Ovary (tissue), 9 donors: ENCODE data around the gene ZNF646. TPM values are rescaled to one million over a fixed set of nuclear protein-coding genes. Genes with fewer than 3 reads are reported as not detected.

ENCODE experiments used
- DNase-seq, 5 donors: peaks; one replicate each; pipeline ENCODE4 v3.0.0-alpha.2; 2019 to 2020
- H3K27ac ChIP-seq, 2 donors: fragments of 200-600 bp; one replicate each; pipeline versions ENCODE4 v1.5.1 to v1.8.0; 2019 to 2022
- H3K27me3 ChIP-seq: fragments of 200-600 bp; one replicate; pipeline ENCODE4 v1.8.0; 2022
- H3K36me3 ChIP-seq: fragments of 200-600 bp; sonication (generic); one replicate; pipeline ENCODE4 v1.5.1; 2019
- H3K4me1 ChIP-seq: one replicate; pipeline ENCODE4 v1.8.1; 2013; ENCODE audit warnings: mild to moderate bottlenecking, moderate library complexity; ENCODE audit not compliant: insufficient read depth
- H3K4me3 ChIP-seq: fragments of 200-600 bp; sonication (generic); one replicate; pipeline ENCODE4 v1.5.1; 2017
- H3K9me3 ChIP-seq, 2 donors: fragments of 200-600 bp in 1 of 2; sonication (generic) in 1 of 2; one replicate each; pipeline versions ENCODE4 v1.5.1 to v1.8.1; 2013 to 2019; ENCODE audit warnings: mild to moderate bottlenecking in 1 of 2, moderate library complexity in 1 of 2
- EP300 ChIP-seq: sonication (generic); formaldehyde crosslinking; IDR thresholded peaks from one replicate; pipeline ENCODE4 v1.6.1; 2017; ENCODE audit warnings: antibody characterized with exemption
- POLR2A ChIP-seq: fragments of 450-650 bp; IDR thresholded peaks from one replicate; pipeline ENCODE4 v1.6.1; 2017; ENCODE audit warnings: antibody characterized with exemption, mild to moderate bottlenecking, moderate library complexity
- WGBS, 3 donors: extraction: QIAGEN DNeasy Blood & Tissue Kit in 1 of 3; methylation state at CpG; one replicate each; pipeline versions ENCODE4 v1.1.5 to v1.1.7; 2013 to 2017; 5-methylcytosine and 5-hydroxymethylcytosine counted together
- intact Hi-C, 4 donors: fragments of 100-400 bp; cut with DNase I; formaldehyde crosslinking; loops; one replicate each; pipeline versions ENCODE4 v1.11.0 to v1.15.1; 2022 to 2023
- polyA plus RNA-seq, 2 donors: library from polyadenylated mRNA; stranded (reverse); fragments of 200-250 nt in 1 of 2; fragments of 350-450 nt in 1 of 2; fragmentation: Illumina TruSeq in 1 of 2; extraction: RNeasy Lipid Tissue Mini Kit (QIAGEN cat#74804) in 1 of 2; gene quantifications; one replicate each; pipeline ENCODE4 v1.2.3, GENCODE V29; 2013 to 2014
- total RNA-seq, 7 donors: library from RNA; depleted of rRNA in 2 of 7; stranded (reverse); fragments of >200 nt in 2 of 7; fragmentation: NEBNext Ultra II Directional in 3 of 7; extraction: Animal tissue kit (Norgen Biotek cat#: 25700) in 3 of 7; gene quantifications; one replicate each; pipeline versions ENCODE4 v1.1.0 to v1.2.4, GENCODE V29; 2016 to 2023
- TF ChIP-seq, protein P1 (sequence below), 3 donors: fragments of 450-650 bp in 2 of 3; fragments of 200-600 bp in 1 of 3; IDR thresholded peaks; one replicate each; pipeline versions ENCODE4 v1.5.1 to v1.8.0; 2016 to 2022; ENCODE audit warnings: antibody characterized with exemption in 3 of 3, mild to moderate bottlenecking in 1 of 3
- donor health status: DM: no; HTN: no; CAD: no; lungs with moderate emphysema.
- donor health status: DM: no; HTN: no; CAD: no.
- donor health status: Bipolar disorder and iron deficiency.
- donor health status: DM: yes; HTN: yes; CAD: no.
- donor health status: DM: no; HTN: no; CAD: no.
- donor health status: DM: yes; HTN: yes; CAD: no.

Gene ZNF646
- total and polyA plus RNA-seq, 9 donors: 2.3 to 16.3 (median 14.6) TPM

DNA sequence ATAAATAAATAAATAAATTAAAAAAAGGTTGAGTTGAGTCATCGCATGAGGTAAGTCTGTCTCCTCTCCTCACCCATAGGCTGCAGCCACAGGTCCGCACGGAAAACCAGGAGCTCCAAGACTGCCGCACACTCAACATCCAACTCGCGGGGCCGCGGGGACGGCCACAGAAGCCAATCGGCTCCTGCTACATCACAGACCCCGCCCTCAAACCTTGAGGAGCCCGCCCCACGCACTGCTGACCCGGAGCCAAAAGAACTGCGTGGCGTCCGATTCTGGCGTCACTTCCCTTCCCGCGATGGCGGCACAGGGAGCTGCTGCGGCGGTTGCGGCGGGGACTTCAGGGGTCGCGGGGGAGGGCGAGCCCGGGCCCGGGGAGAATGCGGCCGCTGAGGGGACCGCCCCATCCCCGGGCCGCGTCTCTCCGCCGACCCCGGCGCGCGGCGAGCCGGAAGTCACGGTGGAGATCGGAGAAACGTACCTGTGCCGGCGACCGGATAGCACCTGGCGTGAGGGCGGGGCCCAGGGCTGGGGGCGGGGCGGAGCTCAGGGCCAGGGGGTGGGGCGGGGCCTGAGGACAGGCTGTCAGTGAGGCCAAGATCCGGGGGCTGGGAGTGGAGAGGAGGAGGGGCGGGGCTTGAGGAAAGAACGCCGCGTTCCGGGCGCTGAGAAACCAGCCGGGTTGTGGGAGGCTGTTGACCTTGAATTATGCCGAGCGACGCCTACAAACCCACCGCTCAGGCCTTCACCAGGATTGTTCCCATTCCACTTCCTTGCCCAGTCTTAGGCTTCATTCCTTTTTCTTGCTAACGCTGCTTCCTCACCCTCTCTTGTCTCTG is 43.4 kb downstream of the ZNF646 start, which contains the start of gene KAT8:
Gene KAT8, plus strand, starts transcription at position 281 of the 839 bp plus-strand sequence. Its CDS starts 18 bp downstream, at position 299.
- Histone ChIP-seq H3K4me3 (peak within 1 kb of the TSS; percentile 97), H3K27ac (peak within 1 kb of the TSS; percentile 88 to 97), H3K9me3 (no peaks in the 10 kb centered on the region), H3K36me3 (no peaks in the 10 kb centered on the region), H3K4me1 (peaks cover 9% of the 10 kb centered on the region), H3K27me3 (no peaks in the 10 kb centered on the region)
- peak; percentile 99 for TF ChIP-seq POLR2A
- TF ChIP-seq, protein P1, sequence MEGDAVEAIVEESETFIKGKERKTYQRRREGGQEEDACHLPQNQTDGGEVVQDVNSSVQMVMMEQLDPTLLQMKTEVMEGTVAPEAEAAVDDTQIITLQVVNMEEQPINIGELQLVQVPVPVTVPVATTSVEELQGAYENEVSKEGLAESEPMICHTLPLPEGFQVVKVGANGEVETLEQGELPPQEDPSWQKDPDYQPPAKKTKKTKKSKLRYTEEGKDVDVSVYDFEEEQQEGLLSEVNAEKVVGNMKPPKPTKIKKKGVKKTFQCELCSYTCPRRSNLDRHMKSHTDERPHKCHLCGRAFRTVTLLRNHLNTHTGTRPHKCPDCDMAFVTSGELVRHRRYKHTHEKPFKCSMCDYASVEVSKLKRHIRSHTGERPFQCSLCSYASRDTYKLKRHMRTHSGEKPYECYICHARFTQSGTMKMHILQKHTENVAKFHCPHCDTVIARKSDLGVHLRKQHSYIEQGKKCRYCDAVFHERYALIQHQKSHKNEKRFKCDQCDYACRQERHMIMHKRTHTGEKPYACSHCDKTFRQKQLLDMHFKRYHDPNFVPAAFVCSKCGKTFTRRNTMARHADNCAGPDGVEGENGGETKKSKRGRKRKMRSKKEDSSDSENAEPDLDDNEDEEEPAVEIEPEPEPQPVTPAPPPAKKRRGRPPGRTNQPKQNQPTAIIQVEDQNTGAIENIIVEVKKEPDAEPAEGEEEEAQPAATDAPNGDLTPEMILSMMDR (IDR thresholded peaks at IDR 0.05): peak in 1 of 3 donors; percentile 16
- TF ChIP-seq EP300: peak; percentile 32
- 0 to 1% (median 0%) methylated on average over 50 to 68 of the region's 68 CpGs for WGBS, 3 donors
- DNase-seq: peak; percentile 99
- intact Hi-C loops: loop anchor here in 1 of 4 donors (10.0 kb wide), 1 partner anchor 163 kb away; the partner anchor contains the start of gene SETD1A

DNA sequence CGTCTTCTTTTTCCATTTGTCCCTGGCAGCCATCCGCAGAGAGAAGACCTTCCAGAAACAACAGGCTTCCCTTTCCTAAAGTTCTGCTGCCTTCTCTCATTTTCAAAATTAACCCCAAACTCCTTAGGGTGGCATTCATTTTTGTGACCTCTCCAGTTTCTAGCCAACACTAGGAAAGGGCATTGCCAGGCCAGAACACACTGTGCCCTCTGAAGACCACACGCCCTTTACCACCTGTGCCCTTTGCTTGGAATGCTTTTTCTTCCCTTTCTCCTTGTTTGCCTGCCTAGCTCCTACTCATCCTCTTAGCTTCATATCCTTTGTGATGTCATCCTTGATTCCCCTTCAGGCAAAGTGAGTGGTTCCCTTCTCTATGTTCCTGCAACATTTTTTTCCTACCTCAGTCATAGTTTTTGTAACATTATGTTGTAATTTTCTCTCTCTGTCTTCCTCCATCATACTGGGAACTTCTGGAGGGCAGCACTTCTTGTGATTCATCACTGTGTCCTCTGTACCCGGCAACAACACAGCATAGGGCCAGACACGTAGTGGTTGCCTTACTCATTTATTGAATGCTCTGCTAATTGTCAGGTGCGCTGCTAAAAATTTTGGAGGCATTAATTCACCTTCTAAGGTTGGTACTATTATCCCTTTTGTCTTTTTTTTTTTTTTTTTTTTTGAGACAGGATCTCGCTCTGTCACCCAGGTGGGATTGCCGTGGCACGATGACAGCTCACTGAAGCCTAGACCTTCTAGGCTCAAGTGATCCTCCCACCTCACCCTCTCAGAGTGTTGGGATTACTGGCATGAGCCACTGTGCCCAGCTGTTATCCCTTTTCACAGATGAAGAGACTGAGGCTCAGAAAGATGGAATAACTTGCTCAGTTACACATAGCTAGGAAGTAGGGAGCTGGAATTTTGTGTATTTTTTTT is 44.3 kb downstream of the ZNF646 start:
- Histone ChIP-seq H3K4me1 (peaks cover 9% of the 10 kb centered on the region), H3K27me3 (no peaks in the 10 kb centered on the region), H3K4me3 (peak overlapping the region; percentile 97), H3K9me3 (no peaks in the 10 kb centered on the region), H3K36me3 (no peaks in the 10 kb centered on the region), H3K27ac (peak overlapping the region; percentile 67 to 97)
- peak in 2 of 5 donors; percentile 36 to 45 for DNase-seq
- intact Hi-C loops: loop anchor here in 1 of 4 donors (10.0 kb wide), 1 partner anchor 164 kb away; the partner anchor contains the start of gene SETD1A
- TF ChIP-seq POLR2A (no peak), EP300 (peak; percentile 4)
- 37 to 46% (median 41%) methylated on average over 9 of the region's 9 CpGs for WGBS, 3 donors

DNA sequence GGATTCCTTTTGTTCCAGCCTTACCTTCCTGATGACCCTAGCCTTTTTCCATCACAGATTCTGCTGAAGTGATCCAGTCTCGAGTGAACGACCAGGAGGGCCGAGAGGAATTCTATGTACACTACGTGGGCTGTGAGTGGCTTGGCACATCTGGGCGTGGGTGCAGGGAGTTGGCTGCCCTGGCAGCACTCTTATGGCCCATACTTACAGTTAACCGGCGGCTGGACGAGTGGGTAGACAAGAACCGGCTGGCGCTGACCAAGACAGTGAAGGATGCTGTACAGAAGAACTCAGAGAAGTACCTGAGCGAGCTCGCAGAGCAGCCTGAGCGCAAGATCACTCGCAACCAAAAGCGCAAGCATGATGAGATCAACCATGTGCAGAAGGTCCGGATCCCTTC is 45.9 kb downstream of the ZNF646 start:
- H3K27me3 ChIP-seq: no peaks in the 10 kb centered on the region
- TF ChIP-seq POLR2A: no peak
- no peak for TF ChIP-seq EP300
- TF ChIP-seq, protein P1 (IDR thresholded peaks at IDR 0.05): no peak
- H3K27ac ChIP-seq: no peak overlapping the region
- H3K36me3 ChIP-seq: no peaks in the 10 kb centered on the region
- no peak overlapping the region for H3K4me3 ChIP-seq
- WGBS, 3 donors: 90 to 91% (median 91%) methylated on average over 16 of the region's 16 CpGs
- DNase-seq: no peak
- peaks cover 9% of the 10 kb centered on the region for H3K4me1 ChIP-seq
- intact Hi-C loops: no loop called here
- H3K9me3 ChIP-seq: no peaks in the 10 kb centered on the region

DNA sequence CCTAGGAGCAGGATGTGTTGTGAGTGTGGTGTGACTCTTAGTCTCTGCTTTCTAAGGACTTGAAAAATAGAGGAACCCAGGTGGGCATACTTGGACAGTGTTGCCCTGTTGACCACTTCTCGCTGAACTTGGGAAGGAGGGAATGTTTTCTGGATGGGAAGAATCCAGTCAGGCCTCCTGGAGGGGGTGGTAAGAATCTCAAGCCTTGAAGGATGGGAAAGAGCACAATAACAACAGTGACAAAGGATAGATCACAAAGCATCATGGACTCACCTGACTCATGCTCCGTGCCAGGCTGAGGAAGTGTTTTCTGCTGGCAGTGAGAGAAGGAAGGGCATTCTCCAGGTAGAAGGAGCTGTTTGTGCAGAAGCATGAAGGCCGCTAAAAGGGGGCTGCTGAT is 51.6 kb downstream of the ZNF646 start:
- H3K36me3 ChIP-seq: no peaks in the 10 kb centered on the region
- no peak overlapping the region for H3K27ac ChIP-seq
- H3K4me1 ChIP-seq: no peaks in the 10 kb centered on the region
- no peaks in the 10 kb centered on the region for H3K9me3 ChIP-seq
- TF ChIP-seq EP300 (no peak), POLR2A (no peak)
- TF ChIP-seq, protein P1 (IDR thresholded peaks at IDR 0.05): no peak
- H3K4me3 ChIP-seq: no peak overlapping the region
- intact Hi-C loops: no loop called here
- no peaks in the 10 kb centered on the region for H3K27me3 ChIP-seq
- no peak for DNase-seq
- 91 to 95% (median 91%) methylated on average over 3 of the region's 3 CpGs for WGBS, 3 donors
